GM10847 (cell line): ENCODE data around the gene TTC7B.

Experiments used
- POLR2A ChIP-seq: IDR thresholded peaks from 2 replicates; pipeline ENCODE4 v1.6.1; 2011; ENCODE audit not compliant: insufficient read length; ENCODE audit errors: extremely low read depth

TTC7B gene

GRCh38 chr14:90664911-90665310, 151.3 kb downstream of the TTC7B start:
- no peak for TF ChIP-seq POLR2A

- TF ChIP-seq POLR2A = no peak
Measured at GRCh38 chr14:90663680-90664079, 152.6 kb downstream of the TTC7B start.

GRCh38 chr14:90663140-90663539, 153.1 kb downstream of the TTC7B start:
- TF ChIP-seq POLR2A = no peak

- TF ChIP-seq POLR2A = no peak
Measured at GRCh38 chr14:90661866-90662265, 154.4 kb downstream of the TTC7B start.

GRCh38 chr14:90660865-90661570, 155.2 kb downstream of the TTC7B start:
- TF ChIP-seq POLR2A = no peak

- no peak for TF ChIP-seq POLR2A
Measured at GRCh38 chr14:90659156-90659555, 157.1 kb downstream of the TTC7B start.

- no peak for TF ChIP-seq POLR2A
Measured at GRCh38 chr14:90658541-90658967, 157.7 kb downstream of the TTC7B start.

- no peak for TF ChIP-seq POLR2A
Measured at GRCh38 chr14:90656973-90657372, 159.3 kb downstream of the TTC7B start.

GRCh38 chr14:90655829-90656228, 160.4 kb downstream of the TTC7B start:
- TF ChIP-seq POLR2A = no peak

- no peak for TF ChIP-seq POLR2A
Measured at GRCh38 chr14:90654831-90655276, 161.4 kb downstream of the TTC7B start.

- no peak for TF ChIP-seq POLR2A
Measured at GRCh38 chr14:90652626-90653025, 163.6 kb downstream of the TTC7B start.

GRCh38 chr14:90651976-90652560, 164.2 kb downstream of the TTC7B start:
- no peak for TF ChIP-seq POLR2A

GRCh38 chr14:90651271-90651804, 164.9 kb downstream of the TTC7B start:
- no peak for TF ChIP-seq POLR2A

GRCh38 chr14:90649557-90650135, 166.6 kb downstream of the TTC7B start:
- TF ChIP-seq POLR2A = no peak

GRCh38 chr14:90649083-90649482, 167.1 kb downstream of the TTC7B start:
- TF ChIP-seq POLR2A = no peak

GRCh38 chr14:90648421-90648820, 167.8 kb downstream of the TTC7B start:
- no peak for TF ChIP-seq POLR2A
